ENCODE data around the gene CLDN6.
A peak's percentile ranks its signal among the peaks of the same experiment; 100 is the strongest.

CLDN6 gene

DNA sequence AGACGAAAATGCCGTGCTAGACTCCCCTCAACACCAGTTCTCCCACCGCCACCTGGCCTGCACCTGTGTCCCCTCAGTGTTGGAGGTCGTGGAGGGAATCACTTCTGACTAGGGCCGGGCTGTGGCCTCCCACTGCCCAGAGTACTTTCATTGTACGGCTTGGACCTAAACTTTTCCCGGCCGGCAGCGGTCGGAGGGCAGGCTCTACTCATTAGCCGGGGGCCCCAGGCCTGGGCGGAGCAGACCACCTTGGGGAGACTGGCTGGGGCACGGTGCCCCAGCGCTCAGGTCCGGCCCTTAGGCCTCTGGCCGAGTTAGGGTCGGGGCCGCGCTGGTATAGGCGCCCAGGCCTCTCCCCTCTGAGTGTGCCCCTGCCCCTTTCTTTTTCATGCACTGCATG is 639 bp downstream of the CLDN6 start:
- no peak for DNase-seq
- intact Hi-C loops (cut with DNase I): no loop called here

GRCh38 chr16:3015865-3016521 is 2.0 kb downstream of the CLDN6 start:
- intact Hi-C loops (cut with DNase I): no loop called here
- DNase-seq: no peak

DNA sequence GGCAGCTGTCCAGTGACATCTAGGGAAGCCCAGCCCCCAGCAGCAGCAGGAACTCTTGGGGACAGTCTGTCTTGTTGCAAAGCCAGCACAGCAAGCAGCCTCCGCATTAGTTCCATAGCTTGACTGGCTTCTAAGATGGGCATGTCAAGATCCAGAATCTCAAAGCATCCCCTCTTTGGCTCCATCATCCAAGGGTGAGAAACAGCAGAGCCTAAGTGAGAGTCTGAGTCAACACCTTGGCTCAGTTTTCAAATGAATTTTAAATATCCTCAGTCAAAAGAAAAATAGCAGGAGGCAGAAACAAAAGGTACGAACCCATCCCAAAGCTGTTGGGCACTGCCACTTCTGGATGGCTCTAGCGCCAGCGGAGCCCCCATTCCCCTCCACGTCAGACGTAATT is 3.0 kb downstream of the CLDN6 start:
- no peak for DNase-seq
- intact Hi-C loops (cut with DNase I): no loop called here

DNA sequence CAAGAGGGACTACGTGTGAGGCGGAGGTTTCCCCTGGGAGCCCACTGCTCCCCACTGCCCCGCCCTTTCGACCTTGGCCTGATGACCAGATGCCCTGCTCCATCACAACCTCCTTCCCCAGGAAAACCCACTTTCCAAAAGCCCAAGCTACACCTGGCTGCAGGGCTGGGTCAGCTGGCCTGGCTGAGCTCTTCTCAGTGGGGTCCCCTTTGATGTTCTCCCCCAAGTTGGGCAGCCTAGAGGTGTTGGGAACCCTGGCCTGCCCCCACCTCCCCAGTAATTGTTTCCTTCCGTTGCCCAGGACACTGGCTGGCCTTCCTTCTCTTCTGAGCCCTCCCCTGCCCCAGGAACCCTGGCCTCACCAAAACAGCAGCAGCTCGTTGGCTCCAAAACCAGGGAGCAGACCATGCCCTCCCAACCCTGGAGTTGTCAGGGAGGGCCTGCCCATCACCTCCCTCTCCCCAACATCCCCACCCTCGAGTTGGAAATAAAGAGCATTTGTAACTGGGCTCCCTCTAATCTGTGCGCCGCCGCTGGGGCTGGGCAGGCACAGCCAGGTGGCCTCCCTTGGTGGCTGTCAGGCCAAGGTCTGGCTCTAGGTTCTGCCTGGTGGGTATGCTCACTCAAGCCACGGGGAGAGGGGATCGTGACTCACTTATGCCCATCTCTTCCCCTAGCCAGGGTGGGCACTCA is 3.8 kb downstream of the CLDN6 start:
- DNase-seq: no peak
- intact Hi-C loops (cut with DNase I): no loop called here

GRCh38 chr16:3013491-3013951 is 4.5 kb downstream of the CLDN6 start:
- intact Hi-C loops (cut with DNase I): no loop called here

DNA sequence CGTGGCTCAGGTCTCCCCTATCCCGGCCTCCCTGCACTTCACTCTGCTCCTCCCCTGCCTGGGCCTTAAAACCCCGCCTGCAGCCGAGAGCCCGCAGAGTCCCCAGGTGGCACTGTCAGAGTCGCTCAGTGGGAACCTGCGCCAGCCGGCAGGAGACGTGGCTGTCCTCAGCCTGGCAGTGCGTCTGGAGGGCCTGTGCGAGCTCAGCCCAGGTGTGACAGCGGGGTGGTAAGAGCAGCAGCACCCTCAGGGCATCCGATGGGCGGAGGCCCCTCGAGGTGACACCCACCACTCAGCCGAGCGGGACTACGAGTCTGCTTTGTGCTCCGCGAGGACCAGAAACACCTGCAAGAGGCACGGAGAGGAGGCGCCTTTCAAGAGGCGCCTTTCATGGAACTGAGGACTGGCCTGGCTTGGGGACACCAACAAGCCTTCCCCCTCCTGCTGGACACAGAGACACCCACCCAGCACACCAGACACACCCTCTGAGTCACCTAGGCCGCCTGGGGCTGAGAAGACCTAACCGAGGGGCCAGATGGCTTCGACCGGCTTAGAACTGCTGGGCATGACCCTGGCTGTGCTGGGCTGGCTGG is 5.1 kb downstream of the CLDN6 start, which contains the start of gene CLDN9:
TSS of gene CLDN9 (plus strand) at position 96 of the 593 bp plus-strand sequence. CDS start at position 536, 440 bp downstream.
- intact Hi-C loops (cut with DNase I): no loop called here
- DNase-seq: peak in 1 of 10 donors; percentile 61

More at GRCh38 chr16:3013491-3013951, 4.5 kb downstream of the CLDN6 start:
- no peak for DNase-seq

DNA sequence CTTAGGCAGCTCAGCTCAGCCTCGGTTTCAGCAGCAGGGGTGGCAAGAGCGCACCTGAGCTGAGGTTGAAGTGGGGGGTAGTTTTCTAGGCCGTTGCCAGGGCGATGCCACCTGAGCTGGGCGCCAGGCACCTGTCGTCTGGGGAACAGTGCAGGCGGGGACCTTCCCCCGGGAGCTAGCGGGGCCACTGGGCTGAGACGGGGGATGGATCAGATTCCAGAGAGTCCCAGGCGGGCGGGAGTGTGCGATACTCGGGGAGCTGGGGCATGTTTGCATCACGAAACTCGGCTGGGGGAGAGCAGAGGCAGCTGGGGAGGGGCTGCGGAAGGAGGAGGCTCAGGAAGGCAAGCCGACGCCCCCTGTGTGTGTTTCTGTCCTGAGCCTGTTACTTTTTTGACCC is 5.7 kb downstream of the CLDN6 start:
- intact Hi-C loops (cut with DNase I): no loop called here
- DNase-seq: no peak

DNA sequence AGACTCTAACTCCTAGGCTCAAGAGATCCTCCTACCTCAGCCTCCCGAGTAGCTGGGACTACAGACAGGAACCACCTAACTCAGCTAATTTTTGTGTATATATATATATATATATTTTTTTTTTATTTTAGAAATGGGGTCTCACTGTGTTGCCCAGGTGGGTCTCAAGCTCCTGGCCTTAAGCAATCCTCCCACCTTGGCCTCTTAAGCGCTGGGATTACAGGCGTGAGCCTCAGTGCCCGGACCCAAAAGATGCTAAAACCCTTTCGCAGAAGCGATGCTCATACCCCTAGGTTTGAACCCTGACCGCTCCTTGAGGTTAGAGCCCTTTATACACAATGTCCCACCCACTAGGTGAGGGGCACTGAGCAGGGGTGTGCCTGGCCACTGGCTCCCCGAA is 7.5 kb downstream of the CLDN6 start:
- intact Hi-C loops (cut with DNase I): no loop called here
- no peak for DNase-seq

DNA sequence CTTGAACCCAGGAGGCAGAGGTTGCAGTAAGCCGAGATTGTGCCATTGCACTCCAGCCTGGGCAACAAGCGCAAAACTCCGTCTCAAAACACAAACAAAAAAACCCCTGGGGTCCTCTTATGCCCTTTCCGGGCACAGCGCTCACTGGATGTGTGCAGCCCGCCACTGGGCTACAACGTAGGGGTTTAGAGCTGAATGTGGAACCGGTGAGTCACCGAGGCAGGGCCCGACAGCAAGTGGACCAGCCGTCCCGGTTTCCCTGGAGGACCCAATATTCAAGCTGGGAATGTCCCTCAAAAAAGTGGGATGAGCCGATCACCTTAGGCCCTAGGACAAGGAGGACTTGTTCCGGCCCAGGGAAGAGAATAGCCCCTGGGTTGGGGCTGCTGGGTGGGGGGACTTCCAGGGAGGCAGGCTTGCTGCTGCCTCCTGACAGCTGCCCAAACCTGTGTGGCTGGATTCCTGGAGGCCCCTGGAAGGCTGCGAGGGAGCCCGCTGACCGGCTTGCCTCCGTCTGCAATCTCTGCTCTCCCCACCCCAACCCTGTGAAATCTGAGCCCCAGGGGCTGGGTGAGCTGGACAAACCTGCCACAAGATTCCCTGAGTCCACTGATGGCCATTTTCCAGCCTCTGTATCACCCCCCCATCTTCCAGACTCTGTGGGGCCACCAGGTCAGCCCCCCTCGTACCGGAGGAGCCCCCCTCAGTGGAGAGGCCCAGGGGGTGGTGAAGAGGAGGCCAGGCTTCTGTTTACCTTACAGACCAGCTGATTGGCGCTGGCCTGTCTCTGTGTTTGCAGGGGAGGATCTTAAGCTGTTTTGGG is 8.2 kb downstream of the CLDN6 start:
- intact Hi-C loops (cut with DNase I): no loop called here
- no peak for DNase-seq

GRCh38 chr16:3008690-3009037 is 9.3 kb downstream of the CLDN6 start:
- intact Hi-C loops (cut with DNase I): no loop called here
- DNase-seq: no peak

GRCh38 chr16:3007957-3008689 is 9.9 kb downstream of the CLDN6 start:
- no peak for DNase-seq
- intact Hi-C loops (cut with DNase I): no loop called here

DNA sequence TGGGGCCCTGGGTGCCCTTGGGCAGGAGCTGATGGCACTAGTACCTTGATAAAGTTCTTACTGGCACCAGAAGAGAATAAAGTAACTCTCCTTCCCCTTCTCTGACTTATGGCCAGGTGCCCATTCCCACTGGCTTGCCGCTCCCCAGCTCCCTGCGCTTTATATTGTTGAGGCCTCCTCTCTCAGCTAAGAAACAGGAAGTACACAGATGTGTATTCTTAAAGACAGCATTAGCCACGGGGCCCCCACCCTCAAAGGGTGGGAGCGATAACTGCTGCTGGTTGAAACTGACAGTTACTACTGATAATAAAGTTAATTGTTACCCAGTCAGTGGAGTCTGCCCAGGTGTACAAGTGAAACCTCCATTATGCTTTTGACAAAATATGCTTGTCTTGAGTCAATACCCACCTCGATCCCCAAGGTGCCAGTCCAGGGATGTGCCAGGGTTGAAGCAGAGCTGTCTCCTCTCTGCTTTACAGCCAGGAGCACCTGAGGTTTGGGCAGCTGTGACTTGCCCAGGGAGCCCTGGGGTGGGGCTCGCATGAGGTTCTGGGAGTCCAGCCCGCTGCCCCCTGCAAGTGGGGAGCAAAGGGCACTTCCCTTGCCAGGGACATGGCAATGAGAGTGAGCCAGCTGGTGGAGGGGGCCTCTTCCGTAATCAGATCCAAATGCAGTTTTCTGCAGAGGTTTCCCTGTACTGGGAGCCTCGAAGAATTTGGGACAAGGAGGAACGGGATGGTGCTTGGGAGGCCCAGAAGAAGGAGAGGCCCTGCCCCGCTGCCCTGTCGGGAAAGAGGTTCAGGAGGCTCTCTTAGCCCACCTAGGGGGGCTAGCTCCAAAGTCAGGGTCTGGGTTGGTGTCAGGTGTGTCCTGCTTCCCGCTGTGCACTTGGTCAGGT is 10.7 kb downstream of the CLDN6 start:
- intact Hi-C loops (cut with DNase I): no loop called here
- DNase-seq: no peak

- DNase-seq: no peak
- intact Hi-C loops (cut with DNase I): loop anchor here (2.0 kb wide), 1 partner anchor 16 kb away; the partner anchor contains the start of gene TNFRSF12A
These were observed 13.2 kb downstream of the CLDN6 start for GRCh38 chr16:3004781-3005284.

GRCh38 chr16:3004319-3004718 is 13.7 kb downstream of the CLDN6 start:
- intact Hi-C loops (cut with DNase I): loop anchor here (2.0 kb wide), 1 partner anchor 16 kb away; the partner anchor contains the start of gene TNFRSF12A
- no peak for DNase-seq

GRCh38 chr16:3003582-3004270 is 14.3 kb downstream of the CLDN6 start:
- intact Hi-C loops (cut with DNase I): loop anchor here (2.0 kb wide), 1 partner anchor 17 kb away; the partner anchor contains the start of gene TNFRSF12A
- peak; percentile 96 to 100 (median 98) for DNase-seq

- DNase-seq: no peak
- intact Hi-C loops (cut with DNase I): no loop called here
These were observed 16.7 kb downstream of the CLDN6 start for GRCh38 chr16:3001316-3001715.

DNA sequence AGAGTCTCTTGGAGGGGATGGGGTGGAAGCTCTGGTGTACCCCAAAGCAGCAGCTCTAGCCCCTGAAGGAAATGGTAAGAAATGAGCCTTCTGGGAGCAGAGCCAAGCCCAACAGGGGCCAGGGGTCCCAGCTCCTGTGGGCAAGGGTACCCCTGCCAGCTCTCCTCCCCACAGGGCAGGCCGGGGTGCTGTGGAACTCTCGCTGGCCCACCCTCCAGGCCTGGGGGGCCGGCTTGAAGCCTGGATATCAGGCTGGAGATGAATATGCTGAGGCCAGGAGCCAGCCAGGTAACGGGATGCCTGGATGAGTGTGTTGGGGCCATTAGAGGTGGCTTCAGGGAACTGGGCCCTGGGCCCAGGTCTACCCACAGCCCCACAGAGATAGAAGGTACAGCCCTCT is 17.4 kb downstream of the CLDN6 start:
- intact Hi-C loops (cut with DNase I): no loop called here

GRCh38 chr16:2999929-3000328 is 18.1 kb downstream of the CLDN6 start:
- DNase-seq: no peak
- intact Hi-C loops (cut with DNase I): no loop called here

More for the DNA sequence above, 17.4 kb downstream of the CLDN6 start:
- DNase-seq: no peak

Measured in posterior cingulate gyrus (tissue), 11 donors.